ENCODE data around the gene TSC22D3. TPM values are rescaled to one million over a fixed set of nuclear protein-coding genes. Genes with fewer than 3 reads are reported as not detected.

The TSC22D3 gene
- polyA plus RNA-seq, 1 of the 3 experiments (the other 2 are of a cell fraction): 9.2 TPM

DNA sequence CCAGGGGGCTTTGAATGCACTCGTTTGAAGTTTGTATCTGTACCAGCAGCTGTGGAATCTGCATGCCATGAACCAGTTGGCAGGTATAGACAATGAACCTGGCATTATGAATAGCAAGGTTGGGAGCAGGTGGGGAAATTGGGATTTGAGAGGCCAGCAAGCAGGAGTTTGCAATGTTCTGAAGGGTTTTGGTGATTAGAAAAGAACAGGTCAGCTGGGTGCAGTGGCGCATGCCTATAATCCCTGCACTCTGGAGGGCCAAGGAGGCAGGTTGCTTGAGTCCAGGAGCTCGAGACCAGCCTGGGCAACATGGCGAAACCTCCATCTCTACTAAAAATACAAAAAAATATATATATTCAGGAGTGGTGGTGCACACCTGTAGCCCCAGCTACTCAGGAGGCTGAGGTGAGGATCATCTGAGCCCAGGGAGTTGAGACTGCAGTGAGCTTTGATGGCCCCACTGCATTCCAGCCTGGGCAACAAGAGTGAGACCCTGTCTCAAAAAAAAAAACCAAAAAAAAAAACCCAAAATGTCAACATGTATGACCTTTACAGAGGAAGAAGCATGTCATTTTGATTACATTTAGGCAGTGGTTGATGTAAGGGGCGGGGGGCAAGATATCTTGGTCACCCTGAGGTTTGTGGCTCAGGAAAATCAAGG is 63.9 kb downstream of the TSC22D3 start:
- 52% methylated on average over 5 of the region's 5 CpGs for WGBS (ENCODE audit: low lambda C conversion rate)
- POLR2A ChIA-PET: no interaction called here

More for the DNA sequence above, 63.9 kb downstream of the TSC22D3 start:
- no peaks in the 10 kb centered on the region; the same call in 1 of the 2 replicates for H3K79me2 ChIP-seq (ENCODE audit: insufficient read depth)
- H3K9me2 ChIP-seq: no peaks in the 10 kb centered on the region
- CTCF ChIA-PET: interaction anchor here (0.6 to 1.1 kb wide), 2 partner anchors 17 to 34 kb away, joined by 3 read pairs; no protein-coding TSS in a partner anchor
- peaks cover 0 to 7% of the 10 kb centered on the region in 2 experiments; a peak in 1 of 4 replicates for H3K4me1 ChIP-seq (ENCODE audit: control insufficient read depth in 1 of 2, insufficient read depth in 2 of 2, low read depth in 1 of 2, low read length in 1 of 2)
- H3K36me3 ChIP-seq (replicated peaks in 1 of 2; ENCODE audit: control insufficient read depth in 1 of 2, insufficient read depth in 2 of 2, low read length in 1 of 2): no peaks in the 10 kb centered on the region
- peak overlapping the region in 1 of 2 experiments; percentile 49; a peak in 2 of 4 replicates for H3K27ac ChIP-seq (ENCODE audit: low read depth in 2 of 2, low read length in 1 of 2)
- H3K9me3 ChIP-seq: no peaks in the 10 kb centered on the region
- H3K4me3 ChIP-seq (ENCODE audit: low read depth in 2 of 2, low read length in 1 of 2): no peak overlapping the region
- H3K9ac ChIP-seq: no peak overlapping the region; the same call in 1 of the 2 replicates
- H3K27me3 ChIP-seq (ENCODE audit: insufficient read depth): peaks cover 24% of the 10 kb centered on the region; the same call in 1 of the 2 replicates
- TF ChIP-seq, protein P1, sequence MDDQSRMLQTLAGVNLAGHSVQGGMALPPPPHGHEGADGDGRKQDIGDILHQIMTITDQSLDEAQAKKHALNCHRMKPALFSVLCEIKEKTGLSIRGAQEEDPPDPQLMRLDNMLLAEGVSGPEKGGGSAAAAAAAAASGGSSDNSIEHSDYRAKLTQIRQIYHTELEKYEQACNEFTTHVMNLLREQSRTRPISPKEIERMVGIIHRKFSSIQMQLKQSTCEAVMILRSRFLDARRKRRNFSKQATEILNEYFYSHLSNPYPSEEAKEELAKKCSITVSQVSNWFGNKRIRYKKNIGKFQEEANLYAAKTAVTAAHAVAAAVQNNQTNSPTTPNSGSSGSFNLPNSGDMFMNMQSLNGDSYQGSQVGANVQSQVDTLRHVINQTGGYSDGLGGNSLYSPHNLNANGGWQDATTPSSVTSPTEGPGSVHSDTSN (IDR thresholded peaks at IDR 0.05): no peak
- TF ChIP-seq TEAD4 (IDR thresholded peaks at IDR 0.05; ENCODE audit: borderline replicate concordance, insufficient read depth): no peak
- TF ChIP-seq, protein P2, sequence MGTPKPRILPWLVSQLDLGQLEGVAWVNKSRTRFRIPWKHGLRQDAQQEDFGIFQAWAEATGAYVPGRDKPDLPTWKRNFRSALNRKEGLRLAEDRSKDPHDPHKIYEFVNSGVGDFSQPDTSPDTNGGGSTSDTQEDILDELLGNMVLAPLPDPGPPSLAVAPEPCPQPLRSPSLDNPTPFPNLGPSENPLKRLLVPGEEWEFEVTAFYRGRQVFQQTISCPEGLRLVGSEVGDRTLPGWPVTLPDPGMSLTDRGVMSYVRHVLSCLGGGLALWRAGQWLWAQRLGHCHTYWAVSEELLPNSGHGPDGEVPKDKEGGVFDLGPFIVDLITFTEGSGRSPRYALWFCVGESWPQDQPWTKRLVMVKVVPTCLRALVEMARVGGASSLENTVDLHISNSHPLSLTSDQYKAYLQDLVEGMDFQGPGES (IDR thresholded peaks at IDR 0.05; ENCODE audit: low read depth, low read length): no peak
- no peak for TF ChIP-seq TCF12 (IDR thresholded peaks at IDR 0.05)
- TF ChIP-seq YY1 (IDR thresholded peaks at IDR 0.05; ENCODE audit: low read depth): no peak
- no peak for TF ChIP-seq RCOR1 (IDR thresholded peaks at IDR 0.05; ENCODE audit: low read length)
- TF ChIP-seq FOXJ3 (CRISPR knock-in tag; IDR thresholded peaks at IDR 0.05): no peak
- TF ChIP-seq, protein P3, sequence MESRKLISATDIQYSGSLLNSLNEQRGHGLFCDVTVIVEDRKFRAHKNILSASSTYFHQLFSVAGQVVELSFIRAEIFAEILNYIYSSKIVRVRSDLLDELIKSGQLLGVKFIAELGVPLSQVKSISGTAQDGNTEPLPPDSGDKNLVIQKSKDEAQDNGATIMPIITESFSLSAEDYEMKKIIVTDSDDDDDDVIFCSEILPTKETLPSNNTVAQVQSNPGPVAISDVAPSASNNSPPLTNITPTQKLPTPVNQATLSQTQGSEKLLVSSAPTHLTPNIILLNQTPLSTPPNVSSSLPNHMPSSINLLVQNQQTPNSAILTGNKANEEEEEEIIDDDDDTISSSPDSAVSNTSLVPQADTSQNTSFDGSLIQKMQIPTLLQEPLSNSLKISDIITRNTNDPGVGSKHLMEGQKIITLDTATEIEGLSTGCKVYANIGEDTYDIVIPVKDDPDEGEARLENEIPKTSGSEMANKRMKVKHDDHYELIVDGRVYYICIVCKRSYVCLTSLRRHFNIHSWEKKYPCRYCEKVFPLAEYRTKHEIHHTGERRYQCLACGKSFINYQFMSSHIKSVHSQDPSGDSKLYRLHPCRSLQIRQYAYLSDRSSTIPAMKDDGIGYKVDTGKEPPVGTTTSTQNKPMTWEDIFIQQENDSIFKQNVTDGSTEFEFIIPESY (IDR thresholded peaks at IDR 0.05; ENCODE audit: borderline replicate concordance, low read depth): no peak
- TF ChIP-seq, protein P4, sequence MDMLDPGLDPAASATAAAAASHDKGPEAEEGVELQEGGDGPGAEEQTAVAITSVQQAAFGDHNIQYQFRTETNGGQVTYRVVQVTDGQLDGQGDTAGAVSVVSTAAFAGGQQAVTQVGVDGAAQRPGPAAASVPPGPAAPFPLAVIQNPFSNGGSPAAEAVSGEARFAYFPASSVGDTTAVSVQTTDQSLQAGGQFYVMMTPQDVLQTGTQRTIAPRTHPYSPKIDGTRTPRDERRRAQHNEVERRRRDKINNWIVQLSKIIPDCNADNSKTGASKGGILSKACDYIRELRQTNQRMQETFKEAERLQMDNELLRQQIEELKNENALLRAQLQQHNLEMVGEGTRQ (IDR thresholded peaks at IDR 0.05; ENCODE audit: borderline replicate concordance, low read depth, low read length): no peak
- no peak for TF ChIP-seq FOXM1 (IDR thresholded peaks at IDR 0.05; ENCODE audit: low read depth)
- no peak for TF ChIP-seq NRF1 (IDR thresholded peaks at IDR 0.05; ENCODE audit: low read depth, low read length)
- no peak for TF ChIP-seq GATA2 (CRISPR knock-in tag; IDR thresholded peaks at IDR 0.05)
- TF ChIP-seq, protein P5, sequence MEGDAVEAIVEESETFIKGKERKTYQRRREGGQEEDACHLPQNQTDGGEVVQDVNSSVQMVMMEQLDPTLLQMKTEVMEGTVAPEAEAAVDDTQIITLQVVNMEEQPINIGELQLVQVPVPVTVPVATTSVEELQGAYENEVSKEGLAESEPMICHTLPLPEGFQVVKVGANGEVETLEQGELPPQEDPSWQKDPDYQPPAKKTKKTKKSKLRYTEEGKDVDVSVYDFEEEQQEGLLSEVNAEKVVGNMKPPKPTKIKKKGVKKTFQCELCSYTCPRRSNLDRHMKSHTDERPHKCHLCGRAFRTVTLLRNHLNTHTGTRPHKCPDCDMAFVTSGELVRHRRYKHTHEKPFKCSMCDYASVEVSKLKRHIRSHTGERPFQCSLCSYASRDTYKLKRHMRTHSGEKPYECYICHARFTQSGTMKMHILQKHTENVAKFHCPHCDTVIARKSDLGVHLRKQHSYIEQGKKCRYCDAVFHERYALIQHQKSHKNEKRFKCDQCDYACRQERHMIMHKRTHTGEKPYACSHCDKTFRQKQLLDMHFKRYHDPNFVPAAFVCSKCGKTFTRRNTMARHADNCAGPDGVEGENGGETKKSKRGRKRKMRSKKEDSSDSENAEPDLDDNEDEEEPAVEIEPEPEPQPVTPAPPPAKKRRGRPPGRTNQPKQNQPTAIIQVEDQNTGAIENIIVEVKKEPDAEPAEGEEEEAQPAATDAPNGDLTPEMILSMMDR (IDR thresholded peaks at IDR 0.05): no peak
- no peak for TF ChIP-seq JUND (IDR thresholded peaks at IDR 0.05)
- no peak for TF ChIP-seq MXI1 (IDR thresholded peaks at IDR 0.05; ENCODE audit: low read depth, low read length)
- no peak for TF ChIP-seq RXRA (IDR thresholded peaks at IDR 0.05; ENCODE audit: borderline replicate concordance, low read depth)
- TF ChIP-seq RAD21 (IDR thresholded peaks at IDR 0.05; ENCODE audit: low read length): no peak
- no peak for TF ChIP-seq FOSL2 (IDR thresholded peaks at IDR 0.05; ENCODE audit: borderline replicate concordance, low read depth)
- no peak for TF ChIP-seq ELF1 (IDR thresholded peaks at IDR 0.05)
- TF ChIP-seq GABPA (IDR thresholded peaks at IDR 0.05; ENCODE audit: low read depth): no peak
- no peaks in the 10 kb centered on the region for H3F3A ChIP-seq (replicated peaks; ENCODE audit: insufficient read depth)
- no peaks in the 10 kb centered on the region for H4K20me1 ChIP-seq (ENCODE audit: insufficient read depth)
- DNase-seq: no peak
- H3K4me2 ChIP-seq: peak overlapping the region; percentile 2; the same call in 1 of the 2 replicates
- H2AFZ ChIP-seq (ENCODE audit: low read depth): no peak overlapping the region

Measured in SK-N-SH (cell line).